Measurements from ENCODE around the gene CAPN5.

Gene CAPN5

DNA sequence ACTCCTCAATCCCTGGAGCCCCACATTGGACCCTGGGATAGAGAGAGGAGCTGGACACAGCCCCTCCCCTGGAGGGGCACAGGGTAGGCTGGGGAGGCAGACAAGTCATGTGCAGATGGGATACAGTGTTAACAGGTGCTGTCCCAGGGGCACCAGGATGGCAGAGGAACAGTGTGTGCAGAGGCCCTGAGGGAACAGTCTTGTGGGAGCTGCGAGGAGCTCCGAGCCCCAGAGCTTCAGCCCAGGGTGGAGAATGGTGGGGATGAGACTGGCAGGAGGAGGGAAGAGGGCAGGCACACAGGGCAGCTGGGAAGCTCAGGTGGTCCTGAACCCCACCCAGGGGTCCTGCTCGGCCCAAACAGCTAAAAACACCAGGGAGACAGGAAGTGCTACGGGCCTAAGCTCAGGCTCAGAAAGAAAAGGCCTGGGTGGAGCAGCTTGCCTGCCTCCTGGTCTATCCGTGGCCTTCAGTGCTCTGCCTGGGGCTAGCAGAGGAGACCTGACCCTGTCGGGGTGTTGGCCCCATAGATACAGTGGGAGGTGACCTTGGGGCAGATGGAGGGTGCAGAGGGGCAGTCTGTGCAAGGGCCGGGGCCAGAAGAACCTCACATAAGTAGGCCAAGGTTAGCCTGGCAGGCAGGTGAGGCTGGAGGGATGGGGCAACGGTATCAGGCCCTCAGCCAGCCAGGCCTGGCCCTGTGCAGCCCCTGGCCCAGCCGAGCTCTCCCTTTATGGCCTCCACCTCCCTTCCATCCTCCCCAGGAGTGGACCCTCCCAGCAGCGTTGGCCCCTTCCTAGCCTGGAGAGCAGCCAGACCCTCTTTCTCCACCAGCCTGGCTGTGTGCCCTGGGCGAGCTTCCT, 15.4 kb downstream of the CAPN5 start:
- TF ChIP-seq, protein P1, sequence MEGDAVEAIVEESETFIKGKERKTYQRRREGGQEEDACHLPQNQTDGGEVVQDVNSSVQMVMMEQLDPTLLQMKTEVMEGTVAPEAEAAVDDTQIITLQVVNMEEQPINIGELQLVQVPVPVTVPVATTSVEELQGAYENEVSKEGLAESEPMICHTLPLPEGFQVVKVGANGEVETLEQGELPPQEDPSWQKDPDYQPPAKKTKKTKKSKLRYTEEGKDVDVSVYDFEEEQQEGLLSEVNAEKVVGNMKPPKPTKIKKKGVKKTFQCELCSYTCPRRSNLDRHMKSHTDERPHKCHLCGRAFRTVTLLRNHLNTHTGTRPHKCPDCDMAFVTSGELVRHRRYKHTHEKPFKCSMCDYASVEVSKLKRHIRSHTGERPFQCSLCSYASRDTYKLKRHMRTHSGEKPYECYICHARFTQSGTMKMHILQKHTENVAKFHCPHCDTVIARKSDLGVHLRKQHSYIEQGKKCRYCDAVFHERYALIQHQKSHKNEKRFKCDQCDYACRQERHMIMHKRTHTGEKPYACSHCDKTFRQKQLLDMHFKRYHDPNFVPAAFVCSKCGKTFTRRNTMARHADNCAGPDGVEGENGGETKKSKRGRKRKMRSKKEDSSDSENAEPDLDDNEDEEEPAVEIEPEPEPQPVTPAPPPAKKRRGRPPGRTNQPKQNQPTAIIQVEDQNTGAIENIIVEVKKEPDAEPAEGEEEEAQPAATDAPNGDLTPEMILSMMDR (IDR thresholded peaks at IDR 0.05; ENCODE audit: insufficient read depth, low read depth, low read length, missing control alignments): no peak
- H3K4me3 ChIP-seq (ENCODE audit: low read depth, low read length): no peak overlapping the region
- DNase-seq (ENCODE audit: low read depth): no peak

DNA sequence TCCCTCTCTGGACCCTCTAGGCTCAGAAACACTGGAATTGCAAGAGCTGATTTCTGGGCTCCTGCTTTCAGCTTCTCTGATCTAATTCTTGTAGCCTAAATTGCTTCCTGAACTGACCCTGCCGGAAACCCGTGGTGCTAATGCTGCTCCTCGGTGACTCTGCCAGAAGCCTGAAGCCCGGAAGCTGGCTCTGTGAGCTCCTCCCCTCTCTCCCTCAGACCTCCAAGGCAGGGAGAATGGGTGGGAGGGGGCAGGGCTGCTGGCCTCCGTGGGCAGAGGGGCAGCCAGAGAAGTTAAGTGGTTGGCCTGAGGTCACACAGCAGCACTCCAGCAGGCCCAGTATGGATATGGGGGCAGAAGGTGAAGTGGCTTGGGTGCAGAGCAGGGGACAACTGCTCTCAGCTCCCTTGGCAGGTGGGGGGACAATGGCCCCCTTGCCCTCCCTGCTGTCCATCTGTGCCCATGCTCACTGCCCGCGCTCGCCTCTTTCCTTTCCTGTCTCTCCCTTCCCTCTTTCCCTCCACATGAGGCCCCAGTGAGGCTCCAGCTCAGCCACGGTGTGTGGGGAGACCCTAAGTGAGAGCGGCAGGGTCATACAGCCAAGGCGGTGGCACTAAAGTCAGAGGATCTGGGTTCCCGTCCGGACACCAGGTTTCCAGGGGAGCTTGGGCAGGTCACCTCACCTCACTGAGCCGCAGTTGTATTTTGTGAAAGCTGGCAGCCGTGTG, 16.2 kb downstream of the CAPN5 start:
- DNase-seq (ENCODE audit: low read depth): no peak

DNA sequence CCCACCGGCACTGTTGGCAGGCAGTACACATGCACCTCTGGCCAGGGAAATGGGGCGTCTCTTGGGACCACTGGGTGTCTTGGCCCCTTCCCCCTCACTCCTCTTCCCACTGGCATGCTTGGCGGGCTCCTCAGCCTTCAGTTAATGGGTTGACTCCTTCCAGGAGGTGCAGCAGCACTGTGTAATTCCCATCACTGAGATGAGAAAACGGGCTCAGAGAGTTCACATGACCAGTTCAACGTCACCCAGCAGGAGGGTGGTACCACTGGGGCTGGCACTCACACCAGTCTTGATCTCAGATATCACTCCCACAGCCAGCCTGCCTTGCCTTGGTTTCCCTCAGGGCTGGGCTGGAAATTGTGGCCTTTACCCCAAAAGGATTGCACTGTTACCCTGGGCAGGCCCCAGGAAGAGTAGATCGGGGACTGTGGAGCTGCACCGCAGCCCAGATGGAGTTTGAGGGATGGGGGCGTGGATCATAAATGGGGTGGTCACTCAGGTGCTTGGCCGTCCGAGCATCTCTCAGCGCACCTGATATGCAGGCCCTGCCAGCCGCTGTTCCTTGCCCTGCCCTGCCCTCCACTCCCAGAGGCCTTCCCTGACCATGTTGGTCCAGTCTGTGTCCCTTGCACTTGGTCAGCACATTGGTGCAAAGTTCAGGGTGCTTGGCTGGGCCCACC, 16.9 kb downstream of the CAPN5 start:
- DNase-seq (ENCODE audit: low read depth): no peak
- TF ChIP-seq, protein P1 (IDR thresholded peaks at IDR 0.05; ENCODE audit: insufficient read depth, low read depth, low read length, missing control alignments): no peak
- no peak overlapping the region for H3K4me3 ChIP-seq (ENCODE audit: low read depth, low read length)

More for the DNA sequence above, 16.2 kb downstream of the CAPN5 start:
- no peak overlapping the region for H3K4me3 ChIP-seq (ENCODE audit: low read depth, low read length)
- TF ChIP-seq, protein P1 (IDR thresholded peaks at IDR 0.05; ENCODE audit: insufficient read depth, low read depth, low read length, missing control alignments): no peak

DNA sequence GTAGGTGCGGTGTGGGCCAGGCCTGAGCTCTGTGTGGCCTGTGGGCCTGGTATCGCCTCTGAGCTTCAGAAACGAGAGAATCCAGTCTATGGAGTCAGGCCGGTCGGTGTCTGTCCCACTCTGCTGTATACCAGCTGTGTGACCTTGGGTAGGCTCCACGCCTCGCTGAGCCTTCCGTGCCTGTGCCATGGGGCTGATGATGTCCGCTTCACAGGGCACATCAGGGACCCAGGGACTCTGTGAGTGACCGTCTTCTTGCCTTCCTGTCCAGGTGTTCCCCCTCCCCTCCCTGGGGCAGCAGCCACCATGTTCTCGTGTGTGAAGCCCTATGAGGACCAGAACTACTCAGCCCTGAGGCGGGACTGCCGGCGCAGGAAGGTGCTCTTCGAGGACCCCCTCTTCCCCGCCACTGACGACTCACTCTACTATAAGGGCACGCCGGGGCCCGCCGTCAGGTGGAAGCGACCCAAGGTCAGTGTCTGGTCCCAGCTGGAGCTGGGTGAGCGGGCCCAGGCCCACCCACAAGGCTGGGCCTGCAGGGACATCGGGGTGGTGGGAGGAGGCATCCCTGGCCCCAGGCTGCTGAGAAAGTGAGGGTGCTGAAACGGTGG, 17.9 kb downstream of the CAPN5 start:
- no peak overlapping the region for H3K4me3 ChIP-seq (ENCODE audit: low read depth, low read length)
- TF ChIP-seq, protein P1 (IDR thresholded peaks at IDR 0.05; ENCODE audit: insufficient read depth, low read depth, low read length, missing control alignments): no peak
- no peak for DNase-seq (ENCODE audit: low read depth)

DNA sequence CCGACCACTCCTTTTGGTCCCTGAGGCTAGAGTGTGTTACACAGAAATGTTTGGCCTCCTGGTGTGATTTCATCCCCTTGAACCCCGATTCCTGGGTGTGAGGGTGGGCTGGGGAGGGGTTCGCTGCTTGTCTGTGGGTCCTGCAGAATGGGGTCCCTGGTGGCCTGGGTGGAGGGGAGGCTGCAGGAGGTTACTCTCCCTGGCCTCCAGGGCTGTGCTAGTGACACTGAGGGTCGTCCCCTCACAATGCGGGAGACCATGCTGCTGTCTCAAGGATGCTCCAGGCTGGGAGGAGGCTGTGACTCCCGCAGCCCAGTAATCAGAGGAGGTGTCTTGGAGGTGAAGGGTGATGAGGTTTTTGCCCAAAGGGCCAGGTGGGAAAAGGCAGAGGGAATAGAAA, 18.9 kb downstream of the CAPN5 start:
- no peak overlapping the region for H3K4me3 ChIP-seq (ENCODE audit: low read depth, low read length)
- no peak for DNase-seq (ENCODE audit: low read depth)
- TF ChIP-seq, protein P1 (IDR thresholded peaks at IDR 0.05; ENCODE audit: insufficient read depth, low read depth, low read length, missing control alignments): no peak
